Urothelium cell line (cell line): Measurements from ENCODE around the gene ZDBF2.
"Not testable (repeated sequence)": the region's sequence is repeated elsewhere in the genome, so short reads cannot be mapped to it uniquely, and the experiment has no call there.

Experiments used
- DNase-seq: peaks from one replicate; pipeline ENCODE4 v3.0.0; 2011; ENCODE audit warnings: low spot score, mixed read lengths
- FAIRE-seq: peaks from 2 replicates; lab custom pipeline; 2011; peaks lifted over from hg19 to GRCh38; lab: Jason Lieb, UNC

Gene ZDBF2

DNA sequence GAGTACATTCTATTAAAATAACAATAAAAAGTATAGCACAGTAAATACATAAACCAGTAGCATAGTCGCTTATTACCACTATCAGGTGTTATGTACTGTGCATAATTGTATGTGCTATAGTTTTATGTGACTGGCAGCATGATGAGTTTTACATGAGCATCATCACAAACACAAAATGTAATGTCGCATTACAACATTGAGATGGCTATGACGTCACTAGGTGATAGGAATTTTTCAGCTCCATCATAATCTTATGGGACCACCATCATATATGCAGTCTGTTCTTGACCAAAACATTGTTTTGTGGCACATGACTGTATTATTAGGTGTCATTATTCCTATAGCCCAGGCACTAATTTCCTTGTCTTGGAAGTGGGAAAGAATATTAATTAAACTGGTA lies 48.6 kb downstream of the ZDBF2 start:
- FAIRE-seq: peak; percentile 17

DNA sequence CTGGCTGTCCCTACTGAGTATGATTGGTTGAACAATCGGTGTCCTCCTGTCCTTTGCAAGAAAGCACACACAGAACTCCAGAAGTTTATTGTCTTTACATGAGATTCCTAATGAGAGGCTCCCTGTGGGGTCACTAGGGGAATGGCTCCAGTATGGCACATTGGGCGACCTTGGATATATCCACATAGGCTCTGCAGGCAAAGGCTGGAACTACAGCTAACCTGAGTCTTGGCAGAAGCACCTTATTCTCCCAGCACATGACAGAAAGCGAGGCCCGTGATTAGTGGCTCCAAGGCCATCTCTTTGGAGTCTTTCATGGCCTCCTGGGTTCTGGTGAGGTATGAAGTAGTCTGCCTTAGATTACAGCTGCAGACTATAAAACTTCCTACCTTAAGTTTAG lies 49.0 kb downstream of the ZDBF2 start:
- DNase-seq: no peak
- no peak for FAIRE-seq

More for the DNA sequence above, 48.6 kb downstream of the ZDBF2 start:
- no peak for DNase-seq

DNA sequence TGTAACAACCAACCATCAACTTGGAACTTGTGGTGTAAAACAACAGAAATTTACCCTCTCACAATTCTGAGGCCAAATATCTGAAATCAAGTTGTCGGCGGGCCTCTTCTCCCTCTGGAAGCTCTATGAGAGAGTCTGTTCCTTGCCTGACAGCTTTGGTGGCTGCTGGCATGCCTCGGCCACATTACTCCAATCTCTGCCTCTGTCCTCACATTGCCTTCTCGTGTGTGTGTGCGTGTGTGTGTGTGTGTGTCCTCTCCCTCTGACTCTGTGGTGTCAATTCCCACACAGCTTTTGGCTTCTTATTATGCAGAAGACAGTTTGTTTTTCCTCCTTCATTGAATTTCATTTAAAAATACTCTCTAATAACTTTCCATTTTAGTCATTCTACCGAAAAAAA lies 50.4 kb downstream of the ZDBF2 start:
- DNase-seq: no peak
- FAIRE-seq: no peak

DNA sequence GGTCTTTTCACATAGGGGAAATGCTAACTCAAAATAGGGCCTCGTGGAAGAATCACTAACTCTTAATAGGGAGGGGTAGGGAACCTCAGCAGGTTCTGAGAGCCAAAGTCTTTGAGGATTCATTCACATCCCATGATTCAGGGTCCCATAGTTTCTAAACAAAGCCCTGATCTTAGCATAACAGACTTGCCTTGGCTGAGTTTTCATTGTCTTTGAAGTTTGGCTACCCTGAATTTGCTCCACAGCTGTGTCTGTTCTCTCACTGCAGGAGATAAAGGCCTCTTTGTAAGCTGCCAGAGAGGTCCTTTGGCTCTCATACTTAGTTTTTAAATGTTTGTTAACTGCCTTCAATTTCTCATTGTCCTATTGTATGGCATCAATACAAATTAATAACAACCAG lies 54.5 kb downstream of the ZDBF2 start:
- DNase-seq: no peak
- no peak for FAIRE-seq

DNA sequence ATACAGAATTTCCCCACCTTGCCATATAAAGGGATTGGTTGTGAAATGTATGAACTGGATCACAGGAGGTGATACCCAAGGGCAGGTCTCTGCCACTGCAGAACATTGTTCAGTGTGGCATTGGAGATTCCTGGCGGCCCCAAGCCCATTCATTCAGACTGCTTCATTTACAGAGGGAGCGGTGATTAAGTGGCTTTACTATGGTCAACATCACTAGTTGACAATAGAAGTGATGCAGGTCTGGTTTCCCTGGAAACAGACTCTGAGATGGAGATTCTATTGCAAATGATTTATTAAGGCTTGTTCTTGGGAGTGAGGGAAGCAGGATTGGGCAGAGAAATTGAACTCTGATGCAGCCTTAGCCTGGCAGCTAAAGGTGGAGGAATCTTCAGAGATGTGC lies 62.4 kb downstream of the ZDBF2 start:
- no peak for FAIRE-seq
- DNase-seq: no peak

DNA sequence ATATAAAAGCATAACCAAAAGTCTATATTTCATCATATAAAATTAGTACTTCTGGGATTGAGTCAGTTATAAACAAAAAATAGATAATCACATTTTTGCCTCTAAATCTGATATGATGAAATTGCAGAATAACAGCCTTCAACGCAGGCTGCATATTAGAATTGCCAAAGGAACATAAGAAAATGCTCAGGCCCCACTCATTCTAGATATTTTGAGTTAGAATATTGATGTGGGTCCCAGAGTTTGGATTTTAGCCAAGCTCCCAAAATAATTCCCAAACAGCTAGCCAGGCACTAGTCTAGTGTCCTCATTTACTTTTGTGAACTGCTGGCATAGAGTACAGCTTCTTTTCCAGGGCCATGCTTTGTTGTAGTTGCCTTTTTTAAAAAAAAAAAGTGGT lies 63.5 kb downstream of the ZDBF2 start:
- FAIRE-seq (no peak), DNase-seq (no peak)

DNA sequence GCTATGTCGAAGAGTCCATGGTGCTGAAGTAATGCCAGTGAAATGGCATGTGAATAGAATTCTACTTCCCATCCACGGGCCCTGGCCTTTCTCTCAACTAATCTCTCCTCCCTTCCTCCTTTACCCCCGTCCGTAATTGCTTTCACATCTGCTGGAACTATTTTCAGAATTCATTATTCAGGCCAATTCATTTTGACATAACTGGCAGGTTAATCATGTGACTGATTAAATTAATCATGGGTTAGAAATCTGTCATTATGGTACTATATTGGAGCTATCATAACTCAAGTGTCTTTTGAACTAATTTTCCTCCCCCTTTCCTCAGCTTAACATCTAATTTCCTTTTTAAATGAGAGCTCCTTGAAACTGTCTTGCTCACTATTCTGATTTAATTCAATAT lies 66.9 kb downstream of the ZDBF2 start:
- FAIRE-seq (no peak), DNase-seq (no peak)

DNA sequence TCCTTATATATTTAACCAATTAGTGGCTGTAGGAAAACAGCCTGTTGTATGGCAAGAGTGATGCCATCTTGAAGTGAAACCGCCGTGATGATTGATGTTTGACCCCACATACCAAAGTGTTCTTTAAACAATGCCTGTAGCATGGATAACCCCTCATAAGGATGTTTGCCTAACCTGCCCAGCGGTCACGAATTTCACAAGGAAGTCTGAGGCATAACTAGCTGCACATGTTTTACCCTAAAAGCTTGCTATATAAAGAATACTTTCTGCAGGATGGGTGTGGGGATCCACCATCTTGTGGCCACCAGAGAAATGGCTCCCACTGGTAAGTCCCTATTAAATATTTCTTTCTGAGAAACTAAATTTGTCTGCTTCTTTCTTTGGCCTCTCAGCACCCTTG lies 68.7 kb downstream of the ZDBF2 start:
- FAIRE-seq (no peak), DNase-seq (no peak)

DNA sequence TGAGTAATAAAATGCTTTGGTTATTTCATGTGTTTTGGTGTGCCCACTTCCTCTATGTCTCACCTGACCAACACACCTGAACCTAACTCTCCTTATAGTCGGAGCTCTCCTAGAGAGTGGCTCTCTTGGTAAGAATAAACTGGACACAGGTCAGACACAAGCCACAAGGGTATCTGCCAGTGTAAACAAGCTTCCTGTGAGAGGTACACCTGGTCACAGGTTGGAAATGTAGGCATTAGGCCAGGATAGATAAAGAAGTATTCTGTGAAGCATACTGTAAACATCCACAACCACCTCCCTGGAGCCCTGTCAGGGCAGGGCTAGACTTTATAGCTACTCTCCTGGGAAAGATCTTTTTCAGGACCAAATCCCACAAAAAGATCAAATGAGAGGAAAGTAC lies 69.4 kb downstream of the ZDBF2 start:
- FAIRE-seq: no peak

DNA sequence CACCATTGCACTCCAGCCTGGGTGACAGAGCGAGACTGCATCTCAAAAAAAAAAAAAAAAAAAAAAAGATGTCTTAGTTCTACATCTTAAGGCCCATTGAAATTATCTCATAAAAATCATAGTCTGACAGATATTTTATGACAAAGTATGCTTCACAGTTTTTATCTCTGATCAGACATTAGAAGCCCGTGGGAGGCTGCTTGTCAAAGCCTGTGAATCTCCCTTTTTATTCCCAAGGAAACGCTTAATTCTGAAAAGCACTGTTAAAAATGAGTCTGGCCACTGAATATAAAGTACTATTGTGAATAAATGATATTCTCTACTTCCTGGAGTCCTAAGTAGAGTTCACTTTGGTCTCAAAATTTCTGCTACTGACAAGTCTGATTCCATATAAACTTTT lies 71.1 kb downstream of the ZDBF2 start:
- DNase-seq: no peak
- no peak for FAIRE-seq

More for the DNA sequence above, 69.4 kb downstream of the ZDBF2 start:
- DNase-seq: no peak

DNA sequence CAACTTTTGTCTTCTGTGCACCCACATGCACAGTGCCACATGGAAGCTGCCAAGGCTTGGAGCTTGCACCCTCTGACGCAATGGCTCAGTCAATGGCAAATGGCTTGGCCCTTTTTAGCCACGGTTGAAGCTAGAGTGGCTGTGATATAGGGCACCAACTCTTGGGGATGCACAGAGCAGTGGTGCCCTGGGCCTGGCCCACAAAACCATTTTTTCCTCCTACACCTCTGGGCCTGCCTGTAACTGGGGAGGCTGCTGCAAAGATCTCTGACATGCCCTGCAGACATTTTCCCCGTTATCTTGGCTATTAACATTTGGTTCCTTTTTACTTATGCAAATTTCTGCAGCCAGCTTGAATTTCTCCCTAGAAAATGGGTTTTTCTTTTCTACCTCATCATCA lies 74.9 kb downstream of the ZDBF2 start:
- no peak for DNase-seq
- no peak for FAIRE-seq

DNA sequence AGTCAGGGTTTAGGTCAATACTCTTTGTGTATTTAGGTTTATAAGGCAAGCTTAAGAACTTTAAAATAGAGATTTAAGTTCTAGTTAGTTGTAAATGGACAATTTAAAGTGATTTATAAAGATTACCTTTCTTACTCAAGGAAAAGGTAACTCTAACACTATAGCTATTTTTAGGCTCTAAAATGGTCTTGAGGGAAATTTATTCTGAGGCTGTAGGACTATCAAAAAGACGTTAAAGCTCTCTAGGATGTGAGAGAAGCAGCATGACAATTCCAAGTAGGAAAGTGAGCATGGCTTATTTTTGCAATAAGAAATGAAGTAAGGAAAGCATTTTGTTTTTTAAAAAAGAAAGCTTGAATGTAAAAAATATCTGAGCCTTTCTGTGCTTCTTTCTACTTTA lies 78.1 kb downstream of the ZDBF2 start:
- FAIRE-seq: no peak

DNA sequence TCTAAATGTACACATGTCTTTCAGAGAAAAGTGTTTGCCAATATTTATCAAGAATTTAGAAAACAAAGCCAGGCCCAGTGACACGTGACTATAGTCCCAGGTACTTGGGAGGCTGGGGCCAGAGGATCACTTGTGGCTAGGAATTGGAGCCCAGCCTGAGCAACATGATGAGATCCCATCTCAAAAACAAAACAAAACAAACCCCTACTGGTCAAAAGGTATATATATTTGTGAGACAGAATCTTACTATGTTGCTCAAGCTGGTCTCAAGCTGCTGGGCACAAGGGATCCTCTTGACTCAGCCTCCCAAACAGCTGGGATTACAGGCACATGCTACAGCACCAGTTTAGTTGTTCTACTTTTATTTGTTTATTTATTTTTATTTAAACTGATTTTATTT lies 79.2 kb downstream of the ZDBF2 start:
- no peak for FAIRE-seq
- DNase-seq: no peak

More for the DNA sequence above, 78.1 kb downstream of the ZDBF2 start:
- DNase-seq: no peak

DNA sequence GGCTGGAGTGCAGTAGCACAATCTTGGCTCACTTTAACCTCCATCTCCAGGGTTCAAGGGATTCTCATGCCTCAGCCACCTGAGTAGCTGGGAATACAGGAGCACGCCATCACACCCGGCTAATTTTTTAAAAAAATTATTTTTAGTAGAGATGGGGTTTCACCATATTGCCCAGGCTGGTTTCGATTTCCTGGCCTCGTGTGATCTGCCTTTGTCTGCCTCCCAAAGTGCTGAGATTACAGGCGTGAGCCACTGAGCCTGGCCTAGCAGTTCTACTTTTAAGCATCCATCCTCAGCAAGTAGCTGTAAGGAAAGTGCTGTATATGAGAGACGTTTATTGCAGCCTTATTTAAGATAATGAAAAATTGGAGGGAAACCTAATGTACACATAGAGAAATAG lies 79.7 kb downstream of the ZDBF2 start:
- FAIRE-seq (no peak), DNase-seq (no peak)

DNA sequence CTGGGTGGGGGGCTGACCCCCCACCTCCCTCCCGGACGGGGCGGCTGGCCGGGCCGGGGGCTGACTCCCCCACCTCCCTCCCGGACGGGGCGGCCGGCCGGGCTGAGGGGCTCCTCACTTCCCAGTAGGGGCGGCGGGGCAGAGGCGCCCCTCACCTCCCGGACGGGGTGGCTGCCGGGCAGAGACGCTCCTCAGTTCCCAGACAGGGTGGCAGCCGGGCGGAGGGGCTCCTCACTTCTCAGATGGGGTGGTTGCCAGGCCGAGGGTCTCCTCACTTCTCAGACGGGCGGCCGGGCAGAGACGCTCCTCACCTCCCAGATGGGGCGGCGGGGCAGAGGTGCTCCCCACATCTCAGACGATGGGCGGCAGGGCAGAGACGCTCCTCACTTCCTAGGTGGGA lies 82.4 kb downstream of the ZDBF2 start:
- FAIRE-seq, DNase-seq: not testable (repeated sequence)

DNA sequence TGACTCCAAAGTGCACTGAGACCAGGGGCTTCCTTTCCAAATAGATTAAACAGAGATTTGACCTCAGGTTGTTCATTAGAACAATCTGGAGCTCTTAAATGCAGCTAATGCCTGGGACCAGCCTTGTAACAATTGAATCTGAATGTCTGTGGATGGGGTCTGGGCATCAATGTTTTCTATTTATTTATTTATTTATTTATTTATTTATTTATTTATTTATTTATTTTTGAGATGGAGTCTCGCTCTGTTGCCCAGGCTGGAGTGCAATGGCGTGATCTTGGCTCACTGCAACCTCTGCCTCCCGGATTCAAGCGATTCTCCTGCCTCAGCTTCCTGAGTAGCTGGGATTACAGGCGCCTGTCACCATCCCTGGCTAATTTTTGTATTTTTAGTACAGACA lies 86.4 kb downstream of the ZDBF2 start:
- not testable (repeated sequence) for FAIRE-seq, DNase-seq

DNA sequence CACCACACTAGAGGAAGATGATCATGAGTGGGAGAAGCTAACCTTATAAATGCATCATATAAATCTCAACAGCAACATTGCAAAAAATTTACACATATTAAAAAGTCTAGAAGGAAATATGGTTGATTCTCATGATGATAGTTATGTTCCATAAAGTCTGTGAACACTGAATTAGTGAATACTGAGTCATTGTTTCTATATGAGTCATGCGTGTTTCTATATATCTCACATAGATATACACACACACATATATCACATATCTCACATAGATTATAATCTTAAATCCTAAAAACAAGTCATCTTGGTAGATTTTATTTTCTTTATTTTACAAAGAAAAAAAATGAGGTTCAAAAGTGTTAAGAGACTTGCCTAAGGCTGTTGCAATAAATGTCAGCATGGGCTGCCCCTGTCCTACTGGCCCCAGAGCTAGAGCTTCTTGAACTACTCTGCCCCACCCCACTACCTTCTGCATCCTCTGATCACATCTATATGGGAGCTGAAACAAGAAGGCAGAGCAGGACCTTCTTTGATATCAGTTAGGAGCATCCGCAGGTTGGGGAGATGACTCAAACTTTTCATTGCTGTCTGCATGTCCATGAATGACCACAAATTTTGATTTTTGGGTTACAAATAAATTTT lies 87.1 kb downstream of the ZDBF2 start:
- no peak for FAIRE-seq

More for the DNA sequence above, 87.1 kb downstream of the ZDBF2 start:
- DNase-seq: no peak
